Gastrocnemius medialis (tissue), 4 donors: ENCODE measurements around the gene ARHGAP32.

Source experiments
- POLR2A ChIP-seq, 2 donors: fragments of 450-650 bp; IDR thresholded peaks; one replicate each; pipeline ENCODE4 v1.6.1; 2017; ENCODE audit warnings: antibody characterized with exemption in 2 of 2, mild to moderate bottlenecking in 2 of 2, moderate library complexity in 2 of 2
- TF ChIP-seq, protein P1 (sequence below), 5 experiments: fragments of 450-650 bp in 3 of 5; fragments of 200-600 bp in 2 of 5; sonication (generic) in 2 of 5; IDR thresholded peaks in 4 of 5; conservative IDR thresholded peaks in 1 of 5; 1 replicate in 4 of 5; 2 replicates in 1 of 5; pipeline ENCODE4 v1.5.1; 2016 to 2019; ENCODE audit warnings: antibody characterized with exemption in 5 of 5, mild to moderate bottlenecking in 3 of 5, moderate library complexity in 3 of 5

DNA sequence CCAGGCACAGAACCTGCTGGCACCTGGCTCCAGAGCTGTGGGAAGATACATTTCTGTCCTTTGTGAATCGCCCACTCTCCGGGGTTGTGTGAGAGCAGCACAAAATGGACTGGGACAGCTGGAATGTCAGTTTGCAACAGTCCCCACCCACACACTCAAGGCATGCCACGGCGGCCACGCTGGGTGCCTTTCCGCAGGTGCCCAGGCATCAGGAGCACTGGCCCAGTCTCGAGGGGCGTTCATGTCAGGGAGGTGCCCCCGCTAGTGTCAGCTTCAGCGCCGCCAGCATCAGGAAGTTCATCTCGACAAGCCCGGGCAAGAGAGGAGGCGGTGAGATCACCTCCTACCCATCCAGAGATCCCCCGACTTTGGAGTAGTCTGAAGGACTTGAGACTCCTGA is 251.5 kb downstream of the ARHGAP32 start:
- TF ChIP-seq, protein P1, sequence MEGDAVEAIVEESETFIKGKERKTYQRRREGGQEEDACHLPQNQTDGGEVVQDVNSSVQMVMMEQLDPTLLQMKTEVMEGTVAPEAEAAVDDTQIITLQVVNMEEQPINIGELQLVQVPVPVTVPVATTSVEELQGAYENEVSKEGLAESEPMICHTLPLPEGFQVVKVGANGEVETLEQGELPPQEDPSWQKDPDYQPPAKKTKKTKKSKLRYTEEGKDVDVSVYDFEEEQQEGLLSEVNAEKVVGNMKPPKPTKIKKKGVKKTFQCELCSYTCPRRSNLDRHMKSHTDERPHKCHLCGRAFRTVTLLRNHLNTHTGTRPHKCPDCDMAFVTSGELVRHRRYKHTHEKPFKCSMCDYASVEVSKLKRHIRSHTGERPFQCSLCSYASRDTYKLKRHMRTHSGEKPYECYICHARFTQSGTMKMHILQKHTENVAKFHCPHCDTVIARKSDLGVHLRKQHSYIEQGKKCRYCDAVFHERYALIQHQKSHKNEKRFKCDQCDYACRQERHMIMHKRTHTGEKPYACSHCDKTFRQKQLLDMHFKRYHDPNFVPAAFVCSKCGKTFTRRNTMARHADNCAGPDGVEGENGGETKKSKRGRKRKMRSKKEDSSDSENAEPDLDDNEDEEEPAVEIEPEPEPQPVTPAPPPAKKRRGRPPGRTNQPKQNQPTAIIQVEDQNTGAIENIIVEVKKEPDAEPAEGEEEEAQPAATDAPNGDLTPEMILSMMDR (IDR thresholded peaks at IDR 0.05 in 4 of 5, conservative IDR thresholded peaks at IDR 0.05 in 1 of 5), result no peak
- TF ChIP-seq POLR2A (IDR thresholded peaks at IDR 0.05), result no peak
